ENCODE measurements around the gene NEK2. TPM values are rescaled to one million over a fixed set of nuclear protein-coding genes. Genes with fewer than 3 reads are reported as not detected.

NEK2 gene
- total and polyA plus RNA-seq, 2 of the 13 experiments (the other 11 are each of a cell fraction or from before 2014, with no cell fraction given) = 10.9 to 40.8 TPM

- no peak for TF ChIP-seq RARG (CRISPR knock-in tag; IDR thresholded peaks at IDR 0.05; ENCODE audit: low read depth)
Measured at GRCh38 chr1:211660718-211661222, 14.7 kb downstream of the NEK2 start (continued).

- no peak for ATAC-seq
- H2AFZ ChIP-seq (ENCODE audit: low read length) = no peak overlapping the region
- no peaks in the 10 kb centered on the region for H4K20me1 ChIP-seq (ENCODE audit: insufficient read depth, low read length)
- POLR2A ChIA-PET = no interaction called here
- H3K9ac ChIP-seq (ENCODE audit: insufficient read depth, low read depth, low read length) = no peak overlapping the region
- no peaks in the 10 kb centered on the region; a peak in 1 of 5 replicates for H3K27me3 ChIP-seq (ENCODE audit: control insufficient read depth in 1 of 2, insufficient read depth in 2 of 2, low read length in 2 of 2)
- WGBS (ENCODE audit: low lambda C conversion rate) = 87% methylated on average over 4 of the region's 4 CpGs
- H3K36me3 ChIP-seq (replicated peaks in 1 of 2; ENCODE audit: control insufficient read depth in 1 of 2, insufficient read depth in 2 of 2, low read length in 2 of 2) = no peaks in the 10 kb centered on the region
- no peak for DNase-seq (ENCODE audit: low spot score)
- no peak for TF ChIP-seq ZNF263 (CRISPR knock-in tag; IDR thresholded peaks at IDR 0.05)
- no peak for TF ChIP-seq ZNF530 (CRISPR knock-in tag; IDR thresholded peaks at IDR 0.05; ENCODE audit: low read depth)
- TF ChIP-seq KAT7 (CRISPR knock-in tag; IDR thresholded peaks at IDR 0.05; ENCODE audit: borderline replicate concordance) = no peak
- TF ChIP-seq ZNF678 (CRISPR knock-in tag; IDR thresholded peaks at IDR 0.05) = no peak
- TF ChIP-seq PHF21A (CRISPR knock-in tag; IDR thresholded peaks at IDR 0.05) = no peak
- no peak for TF ChIP-seq CTCF (CRISPR knock-in tag; IDR thresholded peaks at IDR 0.05)
- no peak for TF ChIP-seq TOPORS (CRISPR knock-in tag; IDR thresholded peaks at IDR 0.05)
- H3K9me3 ChIP-seq (ENCODE audit: low read length) = no peaks in the 10 kb centered on the region
- CTCF ChIA-PET (ENCODE audit: low intra/inter-chr PET ratio, low total read pairs) = interaction anchor here (1.9 kb wide), 1 partner anchor 180 kb away, joined by 6 read pairs; no protein-coding TSS in a partner anchor
- H3K4me3 ChIP-seq (replicated peaks in 1 of 3; ENCODE audit: insufficient read depth in 1 of 3, low read depth in 2 of 3, low read length in 3 of 3) = no peak overlapping the region
- FAIRE-seq = no peak
- BruUV-seq (replicated peaks) = no TSS peak
- in situ Hi-C loops (cut with HindIII; ENCODE audit: extremely low pct_ligation_motif_present, low pct_unique_long_range_greater_than_20kb) (loop anchor here (10.0 kb wide), 1 partner anchor 332 kb away; the partner anchor contains the start of gene TRAF5), intact Hi-C loops (cut with micrococcal nuclease; ENCODE audit: unreplicated experiment) (no loop called here)
- no peak overlapping the region for H3K27ac ChIP-seq (ENCODE audit: extremely low read length, insufficient read depth, low read length)
- H3K79me2 ChIP-seq (ENCODE audit: insufficient read depth, low read length) = no peaks in the 10 kb centered on the region
- H3K4me2 ChIP-seq (ENCODE audit: low read depth, low read length) = no peak overlapping the region
- peaks cover 32% of the 10 kb centered on the region for H3K4me1 ChIP-seq (ENCODE audit: insufficient read depth, low read length)
Measured at GRCh38 chr1:211656728-211657127, 18.7 kb downstream of the NEK2 start.

All from HepG2 (cell line).